Measurements from ENCODE around the gene CD300LG. TPM values are rescaled to one million over a fixed set of nuclear protein-coding genes. Genes with fewer than 3 reads are reported as not detected.

The CD300LG gene
- total and polyA plus RNA-seq, 12 donors: 0.78 to 7.3 (median 2.4) TPM

GRCh38 chr17:43809121-43809520, 37.9 kb upstream of the CD300LG start:
- Histone ChIP-seq H3K9me3 (replicated peaks in 1 of 3) (no peaks in the 10 kb centered on the region), H3K36me3 (replicated peaks in 1 of 2) (peaks cover 0 to 3% of the 10 kb centered on the region in 2 donors), H3K27me3 (no peaks in the 10 kb centered on the region), H3K27ac (no peak overlapping the region), H3K4me3 (no peak overlapping the region), H3K4me1 (replicated peaks in 1 of 2) (no peaks in the 10 kb centered on the region)
- intact Hi-C loops (cut with DNase I): no loop called here
- TF ChIP-seq POLR2A (IDR thresholded peaks at IDR 0.05) (no peak), CTCF (IDR thresholded peaks at IDR 0.05) (no peak)
- 91 to 97% (median 94%) methylated on average over 5 of the region's 5 CpGs for WGBS, 4 donors
- DNase-seq: no peak

GRCh38 chr17:43810226-43810715, 36.7 kb upstream of the CD300LG start:
- no peak for DNase-seq
- Histone ChIP-seq H3K36me3 (replicated peaks in 1 of 2) (peaks cover 0 to 3% of the 10 kb centered on the region in 2 donors), H3K27ac (no peak overlapping the region), H3K4me1 (replicated peaks in 1 of 2) (no peaks in the 10 kb centered on the region), H3K27me3 (no peaks in the 10 kb centered on the region), H3K9me3 (replicated peaks in 1 of 3) (no peaks in the 10 kb centered on the region), H3K4me3 (no peak overlapping the region)
- intact Hi-C loops (cut with DNase I): no loop called here
- TF ChIP-seq POLR2A (IDR thresholded peaks at IDR 0.05) (no peak), CTCF (IDR thresholded peaks at IDR 0.05) (no peak)
- WGBS, 4 donors: 85 to 94% (median 88%) methylated on average over 3 to 4 of the region's 4 CpGs

- no peaks in the 10 kb centered on the region for H3K9me3 ChIP-seq (replicated peaks in 1 of 3)
- DNase-seq: no peak
- peaks cover 0 to 3% of the 10 kb centered on the region in 2 donors for H3K36me3 ChIP-seq (replicated peaks in 1 of 2)
- no peak overlapping the region for H3K27ac ChIP-seq
- 81 to 91% (median 90%) methylated on average over 5 of the region's 5 CpGs for WGBS, 4 donors
- intact Hi-C loops (cut with DNase I): no loop called here
- no peaks in the 10 kb centered on the region for H3K4me1 ChIP-seq (replicated peaks in 1 of 2)
- no peak overlapping the region for H3K4me3 ChIP-seq
- TF ChIP-seq CTCF (IDR thresholded peaks at IDR 0.05): no peak
- TF ChIP-seq POLR2A (IDR thresholded peaks at IDR 0.05): no peak
- no peaks in the 10 kb centered on the region for H3K27me3 ChIP-seq
Observed at GRCh38 chr17:43810823-43811222, 36.2 kb upstream of the CD300LG start.

GRCh38 chr17:43812396-43813265, 34.3 kb upstream of the CD300LG start:
- H3K36me3 ChIP-seq (replicated peaks in 1 of 2): peaks cover 0 to 3% of the 10 kb centered on the region in 2 donors
- no peaks in the 10 kb centered on the region for H3K27me3 ChIP-seq
- no peaks in the 10 kb centered on the region for H3K9me3 ChIP-seq (replicated peaks in 1 of 3)
- WGBS, 4 donors: 88 to 94% (median 91%) methylated on average over 8 to 10 of the region's 10 CpGs
- intact Hi-C loops (cut with DNase I): no loop called here
- TF ChIP-seq POLR2A (IDR thresholded peaks at IDR 0.05) (no peak), CTCF (IDR thresholded peaks at IDR 0.05) (no peak)
- peak in 1 of 7 donors; percentile 25 for DNase-seq
- no peaks in the 10 kb centered on the region for H3K4me1 ChIP-seq (replicated peaks in 1 of 2)
- no peak overlapping the region for H3K27ac ChIP-seq
- no peak overlapping the region for H3K4me3 ChIP-seq

Data from adrenal gland (tissue), 12 donors.